Keratinocyte (primary cell): ENCODE results near the gene SNX21.

Experiments used
- EZH2 ChIP-seq: IDR thresholded peaks from one replicate; pipeline ENCODE4 v1.6.1; 2012; ENCODE audit warnings: inconsistent platforms, mild to moderate bottlenecking, low read length, moderate library complexity
- TF ChIP-seq, protein P1 (sequence below), 3 experiments: IDR thresholded peaks in 1 of 3; conservative IDR thresholded peaks in 1 of 3; optimal IDR thresholded peaks in 1 of 3; 2 replicates in 2 of 3; 3 replicates in 1 of 3; pipeline versions ENCODE3 to v1.5.1; 2011; ENCODE audit warnings: low read length in 3 of 3, mild to moderate bottlenecking in 3 of 3, moderate library complexity in 2 of 3, control low read depth in 1 of 3, inconsistent platforms in 1 of 3; ENCODE audit not compliant: insufficient read depth in 2 of 3; ENCODE audit errors: extremely low read depth in 1 of 3

DNA sequence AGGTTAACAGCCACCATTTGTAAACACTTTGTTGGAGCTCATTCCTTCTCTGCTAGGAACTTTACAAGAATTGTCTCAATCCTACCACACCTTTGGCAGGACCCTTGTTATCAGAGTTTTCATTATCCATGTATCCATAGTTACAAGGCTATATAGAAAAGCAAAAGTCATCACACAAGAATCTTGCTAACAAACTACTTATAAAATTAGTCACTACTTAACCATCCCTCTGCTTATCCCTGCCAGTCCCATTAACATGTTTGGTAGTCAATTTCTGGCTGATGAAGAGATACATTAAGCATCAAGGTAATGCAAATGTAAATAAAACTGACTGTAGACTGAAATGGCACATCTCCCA is 34.2 kb downstream of the SNX21 start:
- TF ChIP-seq, protein P1, sequence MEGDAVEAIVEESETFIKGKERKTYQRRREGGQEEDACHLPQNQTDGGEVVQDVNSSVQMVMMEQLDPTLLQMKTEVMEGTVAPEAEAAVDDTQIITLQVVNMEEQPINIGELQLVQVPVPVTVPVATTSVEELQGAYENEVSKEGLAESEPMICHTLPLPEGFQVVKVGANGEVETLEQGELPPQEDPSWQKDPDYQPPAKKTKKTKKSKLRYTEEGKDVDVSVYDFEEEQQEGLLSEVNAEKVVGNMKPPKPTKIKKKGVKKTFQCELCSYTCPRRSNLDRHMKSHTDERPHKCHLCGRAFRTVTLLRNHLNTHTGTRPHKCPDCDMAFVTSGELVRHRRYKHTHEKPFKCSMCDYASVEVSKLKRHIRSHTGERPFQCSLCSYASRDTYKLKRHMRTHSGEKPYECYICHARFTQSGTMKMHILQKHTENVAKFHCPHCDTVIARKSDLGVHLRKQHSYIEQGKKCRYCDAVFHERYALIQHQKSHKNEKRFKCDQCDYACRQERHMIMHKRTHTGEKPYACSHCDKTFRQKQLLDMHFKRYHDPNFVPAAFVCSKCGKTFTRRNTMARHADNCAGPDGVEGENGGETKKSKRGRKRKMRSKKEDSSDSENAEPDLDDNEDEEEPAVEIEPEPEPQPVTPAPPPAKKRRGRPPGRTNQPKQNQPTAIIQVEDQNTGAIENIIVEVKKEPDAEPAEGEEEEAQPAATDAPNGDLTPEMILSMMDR (optimal IDR thresholded peaks at IDR 0.05 in 1 of 3, IDR thresholded peaks at IDR 0.05 in 1 of 3, conservative IDR thresholded peaks at IDR 0.05 in 1 of 3; ENCODE audit: extremely low read depth in 1 of 3, insufficient read depth in 2 of 3, low read length in 3 of 3), result no peak
- TF ChIP-seq EZH2, result no peak
